Bronchial epithelial cell (primary cell): ENCODE measurements around the gene SQSTM1. TPM values are rescaled to one million over a fixed set of nuclear protein-coding genes. Genes with fewer than 3 reads are reported as not detected.
A peak's percentile ranks its signal among the peaks of the same experiment; 100 is the strongest.

Source experiments
- DNase-seq: peaks from one replicate; pipeline ENCODE4 v3.0.0-alpha.2; 2010; ENCODE audit warnings: low read depth
- FAIRE-seq: peaks from 2 replicates; lab custom pipeline; 2011; peaks lifted over from hg19 to GRCh38; lab: Jason Lieb, UNC
- H3K27me3 ChIP-seq: 2 replicates; pipeline ENCODE4 v1.5.1; 2011; ENCODE audit warnings: low read length; ENCODE audit not compliant: control insufficient read depth, insufficient read depth
- H3K36me3 ChIP-seq: 2 replicates; pipeline ENCODE4 v1.5.1; 2011; ENCODE audit warnings: low read length; ENCODE audit not compliant: control insufficient read depth, insufficient read depth
- H3K4me3 ChIP-seq: 2 replicates; pipeline ENCODE4 v1.5.1; 2011; ENCODE audit warnings: mild to moderate bottlenecking, low read depth, low read length, control low read depth
- total RNA-seq: library from RNA; depleted of rRNA; stranded (reverse); fragments of >200 nt; gene quantifications from 2 replicates; pipeline ENCODE4 v1.2.1, GENCODE V29; 2014
- TF ChIP-seq, protein P1 (sequence below): IDR thresholded peaks from 2 replicates; pipeline ENCODE4 v1.5.1; 2011; ENCODE audit warnings: mild to moderate bottlenecking, moderate library complexity, low read length, control low read depth, inconsistent platforms; ENCODE audit not compliant: insufficient read depth, severe bottlenecking

SQSTM1 gene
- 686 and 733 TPM in 2 replicates for total RNA-seq

DNA sequence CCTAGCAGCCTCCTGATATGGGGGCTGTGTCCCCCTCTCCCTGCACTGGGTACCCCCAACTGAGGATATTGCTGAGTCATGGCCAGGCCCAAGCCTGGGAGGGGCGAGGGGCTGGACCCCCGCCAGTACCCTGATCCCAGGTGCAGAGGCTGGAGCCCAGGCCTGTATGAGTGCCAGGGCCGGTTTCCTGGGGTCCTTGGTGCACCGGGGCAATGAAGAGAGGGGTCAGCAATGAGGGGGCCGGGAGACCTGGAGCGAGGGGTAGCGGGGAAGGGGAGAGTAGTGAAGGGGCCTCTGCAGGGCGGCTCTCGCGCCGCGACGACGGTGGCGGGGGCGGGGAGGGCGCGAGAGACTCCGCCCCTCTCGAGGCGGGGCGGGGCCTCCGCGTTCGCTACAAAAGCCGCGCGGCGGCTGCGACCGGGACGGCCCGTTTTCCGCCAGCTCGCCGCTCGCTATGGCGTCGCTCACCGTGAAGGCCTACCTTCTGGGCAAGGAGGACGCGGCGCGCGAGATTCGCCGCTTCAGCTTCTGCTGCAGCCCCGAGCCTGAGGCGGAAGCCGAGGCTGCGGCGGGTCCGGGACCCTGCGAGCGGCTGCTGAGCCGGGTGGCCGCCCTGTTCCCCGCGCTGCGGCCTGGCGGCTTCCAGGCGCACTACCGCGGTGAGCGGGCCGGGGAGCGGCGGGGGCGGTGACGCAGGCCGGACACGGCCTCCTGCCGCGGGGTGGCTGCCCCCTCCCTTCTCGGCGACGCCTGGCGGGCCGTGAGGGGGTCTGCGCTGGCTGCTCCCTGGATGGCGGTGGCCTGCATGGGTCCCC is at the start of gene SQSTM1:
Gene SQSTM1, plus strand, starts transcription at position 423 of the 815 bp plus-strand sequence. Its CDS starts 32 bp downstream, at position 455.
- peak; percentile 45 for DNase-seq
- Histone ChIP-seq H3K27me3 (no peaks in the 10 kb centered on the region), H3K36me3 (peaks cover 35% of the 10 kb centered on the region), H3K4me3 (peak within 1 kb of the TSS; percentile 92)
- TF ChIP-seq, protein P1, sequence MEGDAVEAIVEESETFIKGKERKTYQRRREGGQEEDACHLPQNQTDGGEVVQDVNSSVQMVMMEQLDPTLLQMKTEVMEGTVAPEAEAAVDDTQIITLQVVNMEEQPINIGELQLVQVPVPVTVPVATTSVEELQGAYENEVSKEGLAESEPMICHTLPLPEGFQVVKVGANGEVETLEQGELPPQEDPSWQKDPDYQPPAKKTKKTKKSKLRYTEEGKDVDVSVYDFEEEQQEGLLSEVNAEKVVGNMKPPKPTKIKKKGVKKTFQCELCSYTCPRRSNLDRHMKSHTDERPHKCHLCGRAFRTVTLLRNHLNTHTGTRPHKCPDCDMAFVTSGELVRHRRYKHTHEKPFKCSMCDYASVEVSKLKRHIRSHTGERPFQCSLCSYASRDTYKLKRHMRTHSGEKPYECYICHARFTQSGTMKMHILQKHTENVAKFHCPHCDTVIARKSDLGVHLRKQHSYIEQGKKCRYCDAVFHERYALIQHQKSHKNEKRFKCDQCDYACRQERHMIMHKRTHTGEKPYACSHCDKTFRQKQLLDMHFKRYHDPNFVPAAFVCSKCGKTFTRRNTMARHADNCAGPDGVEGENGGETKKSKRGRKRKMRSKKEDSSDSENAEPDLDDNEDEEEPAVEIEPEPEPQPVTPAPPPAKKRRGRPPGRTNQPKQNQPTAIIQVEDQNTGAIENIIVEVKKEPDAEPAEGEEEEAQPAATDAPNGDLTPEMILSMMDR: peak; percentile 10
- no peak for FAIRE-seq

- Histone ChIP-seq H3K4me3 (no peak overlapping the region), H3K36me3 (peaks cover 37% of the 10 kb centered on the region), H3K27me3 (no peaks in the 10 kb centered on the region)
- TF ChIP-seq, protein P1: no peak
- FAIRE-seq (no peak), DNase-seq (no peak)
These were observed 49.3 kb upstream of the SQSTM1 start for GRCh38 chr5:179771311-179771895.

DNA sequence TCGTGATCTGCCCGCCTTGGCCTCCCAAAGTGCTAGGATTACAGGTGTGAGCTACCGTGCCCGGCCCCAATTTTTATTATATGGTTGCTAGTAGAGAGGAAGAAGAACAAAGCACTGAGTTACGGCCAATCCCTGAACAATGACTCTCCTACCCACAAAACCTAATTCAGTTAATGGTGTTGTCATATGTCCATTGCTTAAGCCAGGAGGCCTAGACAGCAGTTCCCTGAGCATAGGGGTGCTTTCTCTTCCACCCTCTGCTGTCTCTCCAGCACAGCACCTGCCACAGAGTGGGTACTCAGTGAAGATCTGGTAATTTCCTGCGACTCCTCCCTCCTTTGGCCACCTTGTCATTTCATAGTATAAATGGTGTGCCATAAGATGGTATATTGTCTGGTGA is 48.4 kb upstream of the SQSTM1 start:
- H3K27me3 ChIP-seq: no peaks in the 10 kb centered on the region
- peaks cover 35% of the 10 kb centered on the region for H3K36me3 ChIP-seq
- H3K4me3 ChIP-seq: no peak overlapping the region
- TF ChIP-seq, protein P1: no peak
- no peak for FAIRE-seq
- no peak for DNase-seq

DNA sequence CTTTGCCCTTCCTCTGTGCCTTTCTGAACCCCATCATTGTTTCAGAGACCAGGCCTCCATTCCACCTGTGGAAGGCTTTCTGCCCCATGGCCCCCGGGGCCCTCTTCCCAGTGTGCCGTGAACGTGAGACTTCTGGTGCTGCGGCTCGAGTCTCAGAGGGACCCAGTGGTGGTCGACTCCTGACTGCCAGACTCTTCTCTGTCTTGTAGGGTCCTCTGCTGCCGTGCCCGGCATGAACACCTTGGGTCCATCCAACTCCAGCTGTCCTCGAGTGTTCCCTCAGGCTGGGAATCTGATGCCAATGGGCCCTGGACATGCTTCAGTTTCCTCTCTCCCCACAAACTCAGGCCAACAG is 47.0 kb upstream of the SQSTM1 start:
- FAIRE-seq: no peak
- Histone ChIP-seq H3K36me3 (peaks cover 33% of the 10 kb centered on the region), H3K27me3 (no peaks in the 10 kb centered on the region), H3K4me3 (no peak overlapping the region)
- TF ChIP-seq, protein P1: no peak
- DNase-seq: no peak

- no peak for FAIRE-seq
- Histone ChIP-seq H3K4me3 (no peak overlapping the region), H3K36me3 (peaks cover 28% of the 10 kb centered on the region), H3K27me3 (no peaks in the 10 kb centered on the region)
- no peak for DNase-seq
- TF ChIP-seq, protein P1: no peak
These were observed 46.3 kb upstream of the SQSTM1 start for GRCh38 chr5:179774442-179774841.
